Neural progenitor cell (in vitro differentiated cells): ENCODE data around the gene NETO1.

Source experiments
- CTCF ChIP-seq: fragments of 200-600 bp; sonication (generic); IDR thresholded peaks from 2 replicates; pipeline ENCODE4 v1.5.1; 2017; ENCODE audit warnings: antibody characterized with exemption, mild to moderate bottlenecking
- EZH2 ChIP-seq: fragments of 200-600 bp; sonication (generic); IDR thresholded peaks from 2 replicates; pipeline ENCODE4 v1.6.1; 2017; ENCODE audit warnings: antibody characterized with exemption, mild to moderate bottlenecking, moderate library complexity
- EZH2phosphoT487 ChIP-seq: fragments of 200-600 bp; sonication (generic); IDR thresholded peaks from 2 replicates; pipeline ENCODE4 v1.6.1; 2017; ENCODE audit warnings: antibody characterized with exemption

- TF ChIP-seq CTCF (no peak), EZH2 (no peak), EZH2phosphoT487 (no peak)
Observed at GRCh38 chr18:72738136-72738535, 129.7 kb downstream of the NETO1 start.
